ENCODE results near the gene BPTF.

BPTF gene, protein sequence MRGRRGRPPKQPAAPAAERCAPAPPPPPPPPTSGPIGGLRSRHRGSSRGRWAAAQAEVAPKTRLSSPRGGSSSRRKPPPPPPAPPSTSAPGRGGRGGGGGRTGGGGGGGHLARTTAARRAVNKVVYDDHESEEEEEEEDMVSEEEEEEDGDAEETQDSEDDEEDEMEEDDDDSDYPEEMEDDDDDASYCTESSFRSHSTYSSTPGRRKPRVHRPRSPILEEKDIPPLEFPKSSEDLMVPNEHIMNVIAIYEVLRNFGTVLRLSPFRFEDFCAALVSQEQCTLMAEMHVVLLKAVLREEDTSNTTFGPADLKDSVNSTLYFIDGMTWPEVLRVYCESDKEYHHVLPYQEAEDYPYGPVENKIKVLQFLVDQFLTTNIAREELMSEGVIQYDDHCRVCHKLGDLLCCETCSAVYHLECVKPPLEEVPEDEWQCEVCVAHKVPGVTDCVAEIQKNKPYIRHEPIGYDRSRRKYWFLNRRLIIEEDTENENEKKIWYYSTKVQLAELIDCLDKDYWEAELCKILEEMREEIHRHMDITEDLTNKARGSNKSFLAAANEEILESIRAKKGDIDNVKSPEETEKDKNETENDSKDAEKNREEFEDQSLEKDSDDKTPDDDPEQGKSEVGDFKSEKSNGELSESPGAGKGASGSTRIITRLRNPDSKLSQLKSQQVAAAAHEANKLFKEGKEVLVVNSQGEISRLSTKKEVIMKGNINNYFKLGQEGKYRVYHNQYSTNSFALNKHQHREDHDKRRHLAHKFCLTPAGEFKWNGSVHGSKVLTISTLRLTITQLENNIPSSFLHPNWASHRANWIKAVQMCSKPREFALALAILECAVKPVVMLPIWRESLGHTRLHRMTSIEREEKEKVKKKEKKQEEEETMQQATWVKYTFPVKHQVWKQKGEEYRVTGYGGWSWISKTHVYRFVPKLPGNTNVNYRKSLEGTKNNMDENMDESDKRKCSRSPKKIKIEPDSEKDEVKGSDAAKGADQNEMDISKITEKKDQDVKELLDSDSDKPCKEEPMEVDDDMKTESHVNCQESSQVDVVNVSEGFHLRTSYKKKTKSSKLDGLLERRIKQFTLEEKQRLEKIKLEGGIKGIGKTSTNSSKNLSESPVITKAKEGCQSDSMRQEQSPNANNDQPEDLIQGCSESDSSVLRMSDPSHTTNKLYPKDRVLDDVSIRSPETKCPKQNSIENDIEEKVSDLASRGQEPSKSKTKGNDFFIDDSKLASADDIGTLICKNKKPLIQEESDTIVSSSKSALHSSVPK (N-terminal part only)

DNA sequence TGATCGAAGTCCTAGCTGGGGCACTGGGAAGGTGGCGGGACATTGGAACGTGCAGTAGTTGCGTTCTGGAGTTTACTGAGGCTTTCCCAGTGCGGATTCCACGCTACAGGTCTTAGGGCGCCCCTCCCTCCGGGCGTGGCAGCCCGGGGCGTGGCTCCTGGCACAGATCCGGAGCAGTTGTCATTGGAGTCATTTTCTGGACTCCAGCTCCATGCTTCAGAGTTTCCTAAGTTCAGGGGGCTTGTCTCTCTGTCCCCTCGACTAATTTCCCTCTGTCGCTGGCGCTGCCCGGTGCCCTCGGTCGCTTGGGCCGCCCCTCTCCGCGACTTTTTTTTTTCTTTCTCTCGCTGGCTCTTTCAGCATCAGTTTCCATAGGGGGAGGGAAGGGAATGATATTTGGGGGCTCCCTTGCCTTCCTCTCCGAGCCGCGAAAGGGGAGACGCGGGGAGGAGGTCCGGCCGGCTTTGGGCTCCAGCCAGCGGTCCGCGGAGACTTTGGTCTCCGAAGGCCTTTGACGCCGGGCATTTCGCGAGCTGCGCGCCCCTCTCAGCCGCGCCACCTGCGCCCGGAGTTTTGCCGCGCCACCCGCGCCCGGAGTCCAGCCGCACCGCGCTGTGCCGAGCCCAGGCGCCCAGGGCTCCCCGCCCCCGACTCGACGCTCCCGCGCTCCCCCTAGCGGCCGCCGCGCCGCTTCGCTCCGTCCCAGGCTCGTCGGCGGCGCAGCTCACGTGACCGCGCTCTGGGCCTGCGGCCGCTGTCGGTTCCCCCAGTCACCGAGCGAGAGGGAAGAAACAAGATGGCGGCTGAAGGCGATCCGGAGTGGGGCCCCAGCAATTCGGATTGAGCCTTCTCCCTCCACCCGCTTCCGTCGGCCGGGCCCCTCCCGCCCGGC lies at the start of gene BPTF:
TSS of gene BPTF (plus strand) at position 769 of the 892 bp plus-strand sequence. CDS start 222 bp downstream, outside the sequence.
- H3K4me3 ChIP-seq (ENCODE audit: insufficient read depth, low read length, poor library complexity, severe bottlenecking): peak within 1 kb of the TSS; percentile 70
- no peaks in the 10 kb centered on the region for H3K27me3 ChIP-seq (ENCODE audit: low read length)
- H3F3A ChIP-seq (ENCODE audit: insufficient read depth): peaks cover 60% of the 10 kb centered on the region
- peaks cover 6% of the 10 kb centered on the region; the same call in 1 of the 2 replicates for H3K36me3 ChIP-seq (ENCODE audit: low read length)
- H2AFZ ChIP-seq (ENCODE audit: low read depth, low read length, severe bottlenecking): peak within 1 kb of the TSS; percentile 31
- no peaks in the 10 kb centered on the region for H3K9me3 ChIP-seq (ENCODE audit: insufficient read depth, low read length)
- peak within 1 kb of the TSS; percentile 97 for H3K27ac ChIP-seq (ENCODE audit: low read depth, low read length)
- peak within 1 kb of the TSS; percentile 99 for H3K4me2 ChIP-seq (ENCODE audit: low read depth, low read length, poor library complexity, severe bottlenecking)
- peak within 1 kb of the TSS; percentile 94 for H3K9ac ChIP-seq (ENCODE audit: low read length)
- H3K79me2 ChIP-seq (ENCODE audit: insufficient read depth, low read length): peaks cover 36% of the 10 kb centered on the region
- TF ChIP-seq, protein P1, sequence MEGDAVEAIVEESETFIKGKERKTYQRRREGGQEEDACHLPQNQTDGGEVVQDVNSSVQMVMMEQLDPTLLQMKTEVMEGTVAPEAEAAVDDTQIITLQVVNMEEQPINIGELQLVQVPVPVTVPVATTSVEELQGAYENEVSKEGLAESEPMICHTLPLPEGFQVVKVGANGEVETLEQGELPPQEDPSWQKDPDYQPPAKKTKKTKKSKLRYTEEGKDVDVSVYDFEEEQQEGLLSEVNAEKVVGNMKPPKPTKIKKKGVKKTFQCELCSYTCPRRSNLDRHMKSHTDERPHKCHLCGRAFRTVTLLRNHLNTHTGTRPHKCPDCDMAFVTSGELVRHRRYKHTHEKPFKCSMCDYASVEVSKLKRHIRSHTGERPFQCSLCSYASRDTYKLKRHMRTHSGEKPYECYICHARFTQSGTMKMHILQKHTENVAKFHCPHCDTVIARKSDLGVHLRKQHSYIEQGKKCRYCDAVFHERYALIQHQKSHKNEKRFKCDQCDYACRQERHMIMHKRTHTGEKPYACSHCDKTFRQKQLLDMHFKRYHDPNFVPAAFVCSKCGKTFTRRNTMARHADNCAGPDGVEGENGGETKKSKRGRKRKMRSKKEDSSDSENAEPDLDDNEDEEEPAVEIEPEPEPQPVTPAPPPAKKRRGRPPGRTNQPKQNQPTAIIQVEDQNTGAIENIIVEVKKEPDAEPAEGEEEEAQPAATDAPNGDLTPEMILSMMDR (IDR thresholded peaks at IDR 0.05; ENCODE audit: insufficient read depth, low read length, poor library complexity, severe bottlenecking): peak; percentile 93
- no peak for TF ChIP-seq EZH2phosphoT487 (conservative IDR thresholded peaks at IDR 0.05; ENCODE audit: low read length)
- H3K9me2 ChIP-seq (replicated peaks; ENCODE audit: insufficient read depth, low read length): no peaks in the 10 kb centered on the region
- no peaks in the 10 kb centered on the region for H4K20me1 ChIP-seq (ENCODE audit: low read depth, low read length)

DNA sequence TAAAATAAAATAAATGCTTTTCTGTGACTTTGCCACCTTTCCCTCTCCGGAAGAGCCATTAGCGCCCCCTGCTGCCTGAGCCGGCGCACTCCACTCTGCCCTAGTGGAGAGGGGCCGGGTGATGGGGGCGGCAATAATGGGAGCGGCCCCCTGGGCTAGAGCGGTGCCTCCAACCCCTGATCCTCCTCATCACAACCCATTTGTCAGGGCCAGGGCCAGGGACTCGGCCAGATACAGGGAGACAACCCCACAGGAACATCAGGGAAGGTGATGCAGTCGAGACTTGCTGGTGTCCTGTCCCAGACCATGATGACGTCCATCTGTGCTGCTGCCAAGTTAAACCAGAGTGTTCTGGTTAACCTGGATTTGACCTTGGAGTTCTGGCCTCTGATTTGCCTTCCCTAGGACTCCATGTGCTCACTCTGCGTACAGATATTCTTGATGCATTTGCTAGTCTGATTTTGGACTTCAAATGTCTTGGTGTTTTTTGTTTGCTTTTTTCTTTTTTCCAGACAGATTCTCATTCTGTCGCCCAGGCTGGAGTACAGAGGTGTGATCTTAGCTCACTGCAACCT lies 46.1 kb upstream of the BPTF start:
- Histone ChIP-seq H3K27me3 (ENCODE audit: low read length) (no peaks in the 10 kb centered on the region), H3K79me2 (ENCODE audit: insufficient read depth, low read length) (no peaks in the 10 kb centered on the region), H4K20me1 (ENCODE audit: low read depth, low read length) (no peaks in the 10 kb centered on the region), H3K4me2 (ENCODE audit: low read depth, low read length, poor library complexity, severe bottlenecking) (no peak overlapping the region), H3F3A (ENCODE audit: insufficient read depth) (no peaks in the 10 kb centered on the region), H3K9me3 (ENCODE audit: insufficient read depth, low read length) (no peaks in the 10 kb centered on the region), H3K4me3 (ENCODE audit: insufficient read depth, low read length, poor library complexity, severe bottlenecking) (no peak overlapping the region), H3K9me2 (replicated peaks; ENCODE audit: insufficient read depth, low read length) (no peaks in the 10 kb centered on the region), H3K36me3 (ENCODE audit: low read length) (no peaks in the 10 kb centered on the region), H3K27ac (ENCODE audit: low read depth, low read length) (no peak overlapping the region), H3K9ac (ENCODE audit: low read length) (no peak overlapping the region), H2AFZ (ENCODE audit: low read depth, low read length, severe bottlenecking) (no peak overlapping the region)
- TF ChIP-seq EZH2phosphoT487 (conservative IDR thresholded peaks at IDR 0.05; ENCODE audit: low read length): no peak
- TF ChIP-seq, protein P1 (IDR thresholded peaks at IDR 0.05; ENCODE audit: insufficient read depth, low read length, poor library complexity, severe bottlenecking): peak; percentile 75

Measured in SU-DHL-6 (cell line).